ENCODE results near the gene RILPL1. TPM values are rescaled to one million over a fixed set of nuclear protein-coding genes. Genes with fewer than 3 reads are reported as not detected.

The RILPL1 gene
- total RNA-seq, 1 donor from 2014 or later: 6.2 TPM

GRCh38 chr12:123449249-123449733 lies 84.2 kb downstream of the RILPL1 start:
- no peak overlapping the region for H3K27ac Mint-ChIP-seq (ENCODE audit: unreplicated experiment)
- H3K9me3 Mint-ChIP-seq (ENCODE audit: unreplicated experiment): peaks cover 2% of the 10 kb centered on the region
- H3K36me3 Mint-ChIP-seq (ENCODE audit: unreplicated experiment): no peaks in the 10 kb centered on the region
- no peak overlapping the region for H3K4me3 Mint-ChIP-seq (ENCODE audit: unreplicated experiment)
- DNase-seq: no peak
- H3K27me3 Mint-ChIP-seq (ENCODE audit: unreplicated experiment): no peaks in the 10 kb centered on the region
- H3K4me1 Mint-ChIP-seq (ENCODE audit: low read depth, unreplicated experiment): no peaks in the 10 kb centered on the region
- TF ChIP-seq CTCF (IDR thresholded peaks at IDR 0.05; ENCODE audit: partially characterized antibody, unreplicated experiment): no peak

GRCh38 chr12:123446333-123446713 lies 87.2 kb downstream of the RILPL1 start:
- no peaks in the 10 kb centered on the region for H3K27me3 Mint-ChIP-seq (ENCODE audit: unreplicated experiment)
- no peaks in the 10 kb centered on the region for H3K4me1 Mint-ChIP-seq (ENCODE audit: low read depth, unreplicated experiment)
- H3K9me3 Mint-ChIP-seq (ENCODE audit: unreplicated experiment): peaks cover 3% of the 10 kb centered on the region
- TF ChIP-seq CTCF (IDR thresholded peaks at IDR 0.05; ENCODE audit: partially characterized antibody, unreplicated experiment): no peak
- no peaks in the 10 kb centered on the region for H3K36me3 Mint-ChIP-seq (ENCODE audit: unreplicated experiment)
- H3K4me3 Mint-ChIP-seq (ENCODE audit: unreplicated experiment): no peak overlapping the region
- no peak for DNase-seq
- H3K27ac Mint-ChIP-seq (ENCODE audit: unreplicated experiment): no peak overlapping the region

GRCh38 chr12:123445388-123446332 lies 87.9 kb downstream of the RILPL1 start:
- Mint-ChIP-seq H3K4me3 (ENCODE audit: unreplicated experiment) (no peak overlapping the region), H3K4me1 (ENCODE audit: low read depth, unreplicated experiment) (no peaks in the 10 kb centered on the region), H3K36me3 (ENCODE audit: unreplicated experiment) (no peaks in the 10 kb centered on the region), H3K27me3 (ENCODE audit: unreplicated experiment) (no peaks in the 10 kb centered on the region), H3K9me3 (ENCODE audit: unreplicated experiment) (peaks cover 1% of the 10 kb centered on the region), H3K27ac (ENCODE audit: unreplicated experiment) (no peak overlapping the region)
- DNase-seq: no peak
- no peak for TF ChIP-seq CTCF (IDR thresholded peaks at IDR 0.05; ENCODE audit: partially characterized antibody, unreplicated experiment)

- Mint-ChIP-seq H3K4me3 (ENCODE audit: unreplicated experiment) (no peak overlapping the region), H3K27ac (ENCODE audit: unreplicated experiment) (no peak overlapping the region), H3K36me3 (ENCODE audit: unreplicated experiment) (no peaks in the 10 kb centered on the region), H3K4me1 (ENCODE audit: low read depth, unreplicated experiment) (no peaks in the 10 kb centered on the region), H3K9me3 (ENCODE audit: unreplicated experiment) (peaks cover 1% of the 10 kb centered on the region), H3K27me3 (ENCODE audit: unreplicated experiment) (no peaks in the 10 kb centered on the region)
- no peak for DNase-seq
- no peak for TF ChIP-seq CTCF (IDR thresholded peaks at IDR 0.05; ENCODE audit: partially characterized antibody, unreplicated experiment)
Measured at GRCh38 chr12:123444092-123445026, 89.2 kb downstream of the RILPL1 start.
